HFFc6 (cell line): ENCODE data around the gene AHDC1. TPM values are rescaled to one million over a fixed set of nuclear protein-coding genes. Genes with fewer than 3 reads are reported as not detected.

Source experiments
- DNase-seq: peaks from one replicate; pipeline ENCODE4 v3.0.0-alpha.2; 2018
- H3K27ac Mint-ChIP-seq: 2 replicates; pipeline ENCODE4 v1.8.0; 2020; ENCODE audit warnings: mild to moderate bottlenecking, mixed read lengths
- H3K27me3 Mint-ChIP-seq: 2 replicates; pipeline ENCODE4 v1.8.0; 2021; ENCODE audit warnings: mild to moderate bottlenecking, moderate library complexity, mixed read lengths; ENCODE audit not compliant: insufficient read depth
- H3K36me3 Mint-ChIP-seq: 2 replicates; pipeline ENCODE4 v1.8.0; 2021; ENCODE audit warnings: low read depth, mixed read lengths
- H3K4me1 Mint-ChIP-seq: 2 replicates; pipeline ENCODE4 v1.8.0; 2020; ENCODE audit warnings: low read depth, mixed read lengths
- H3K4me3 Mint-ChIP-seq: 2 replicates; pipeline ENCODE4 v1.8.0; 2020; ENCODE audit warnings: mild to moderate bottlenecking, moderate library complexity, mixed read lengths
- H3K9me3 Mint-ChIP-seq: 2 replicates; pipeline ENCODE4 v1.8.0; 2020; ENCODE audit warnings: mild to moderate bottlenecking, mixed read lengths
- CTCF ChIP-seq: fragments of 200-600 bp; sonication (generic); IDR thresholded peaks from 2 replicates; pipeline ENCODE4 v1.5.0; 2021; ENCODE audit warnings: antibody characterized with exemption, mild to moderate bottlenecking
- total RNA-seq, 6 experiments: library from RNA; stranded (reverse); fragmentation: NEBNext Ultra II Directional; extraction: Animal tissue kit (Norgen Biotek cat#: 25700); gene quantifications; 2 replicates in 1 of 6; 3 replicates in 5 of 6; pipeline ENCODE4 v1.2.3, GENCODE V29; 2021

Gene AHDC1
- total RNA-seq, 6 experiments from 2014 or later = 30.7 to 53.2 (median 34.7) TPM

GRCh38 chr1:27634985-27635367 is 31.0 kb upstream of the AHDC1 start, which contains the start of gene FGR:
TSS of gene FGR (minus strand) at chr1:27635185. CDS start at chr1:27623916, 11,269 bp downstream.
- Mint-ChIP-seq H3K9me3 (no peaks in the 10 kb centered on the region), H3K4me3 (peak within 1 kb of the TSS; percentile 65), H3K27ac (no peak within 1 kb of the TSS), H3K27me3 (peaks cover 22% of the 10 kb centered on the region), H3K4me1 (peaks cover 11% of the 10 kb centered on the region), H3K36me3 (no peaks in the 10 kb centered on the region)
- TF ChIP-seq CTCF = no peak
- no peak for DNase-seq

GRCh38 chr1:27634177-27634984 is 30.4 kb upstream of the AHDC1 start:
- no peaks in the 10 kb centered on the region for H3K36me3 Mint-ChIP-seq

GRCh38 chr1:27633640-27634176 is 29.8 kb upstream of the AHDC1 start:
- no peak for DNase-seq
- Mint-ChIP-seq H3K4me3 (peak overlapping the region; percentile 55), H3K9me3 (no peaks in the 10 kb centered on the region), H3K27me3 (peaks cover 19% of the 10 kb centered on the region), H3K4me1 (peaks cover 11% of the 10 kb centered on the region), H3K27ac (no peak overlapping the region), H3K36me3 (no peaks in the 10 kb centered on the region)
- no peak for TF ChIP-seq CTCF

More at GRCh38 chr1:27634177-27634984, 30.4 kb upstream of the AHDC1 start:
- H3K27ac Mint-ChIP-seq = no peak overlapping the region
- TF ChIP-seq CTCF = no peak
- no peaks in the 10 kb centered on the region for H3K9me3 Mint-ChIP-seq
- H3K4me3 Mint-ChIP-seq = peak overlapping the region; percentile 65
- H3K27me3 Mint-ChIP-seq = peaks cover 19% of the 10 kb centered on the region
- no peak for DNase-seq
- H3K4me1 Mint-ChIP-seq = peaks cover 11% of the 10 kb centered on the region

- Mint-ChIP-seq H3K27ac (no peak overlapping the region), H3K4me3 (no peak overlapping the region), H3K36me3 (no peaks in the 10 kb centered on the region), H3K27me3 (peaks cover 19% of the 10 kb centered on the region), H3K9me3 (no peaks in the 10 kb centered on the region), H3K4me1 (peaks cover 11% of the 10 kb centered on the region)
- TF ChIP-seq CTCF = no peak
- no peak for DNase-seq
Observed at GRCh38 chr1:27633298-27633610, 29.3 kb upstream of the AHDC1 start.

- H3K4me3 Mint-ChIP-seq = no peak overlapping the region
- no peaks in the 10 kb centered on the region for H3K9me3 Mint-ChIP-seq
- peaks cover 11% of the 10 kb centered on the region for H3K4me1 Mint-ChIP-seq
- TF ChIP-seq CTCF = no peak
- no peak overlapping the region for H3K27ac Mint-ChIP-seq
- H3K36me3 Mint-ChIP-seq = no peaks in the 10 kb centered on the region
- DNase-seq = no peak
- peaks cover 19% of the 10 kb centered on the region for H3K27me3 Mint-ChIP-seq
Observed at GRCh38 chr1:27632387-27633297, 28.7 kb upstream of the AHDC1 start.
